Upper lobe of left lung (tissue), 4 donors: Measurements from ENCODE around the gene GNGT2.

Experiments used
- CTCF ChIP-seq, 6 experiments: fragments of 450-650 bp in 4 of 6; fragments of 200-600 bp in 2 of 6; sonication (generic) in 2 of 6; IDR thresholded peaks; one replicate each; pipeline ENCODE4 v1.5.1; 2016 to 2019; ENCODE audit warnings: antibody characterized with exemption in 6 of 6
- EP300 ChIP-seq, 4 donors: sonication (generic); formaldehyde crosslinking; IDR thresholded peaks; one replicate each; pipeline ENCODE4 v1.5.1; 2017; ENCODE audit warnings: antibody characterized with exemption in 4 of 4, control low read depth in 2 of 4
- POLR2A ChIP-seq, 4 donors: fragments of 450-650 bp; IDR thresholded peaks; one replicate each; pipeline ENCODE4 v1.5.1; 2016 to 2017; ENCODE audit warnings: antibody characterized with exemption in 4 of 4, mild to moderate bottlenecking in 2 of 4
- POLR2AphosphoS5 ChIP-seq, 2 donors: sonication (generic); formaldehyde crosslinking; IDR thresholded peaks; one replicate each; pipeline ENCODE4 v1.5.1; 2017; ENCODE audit warnings: antibody characterized with exemption in 2 of 2

- TF ChIP-seq POLR2A (IDR thresholded peaks at IDR 0.05) (peak in 1 of 4 donors; percentile 56), CTCF (IDR thresholded peaks at IDR 0.05) (no peak), EP300 (IDR thresholded peaks at IDR 0.05) (peak in 1 of 4 donors; percentile 47), POLR2AphosphoS5 (IDR thresholded peaks at IDR 0.05) (peak; percentile 62 to 86)
These were observed 7.5 kb upstream of the GNGT2 start for GRCh38 chr17:49217651-49218413.
